Measurements from ENCODE around the gene C11orf97.

C11orf97 gene

DNA sequence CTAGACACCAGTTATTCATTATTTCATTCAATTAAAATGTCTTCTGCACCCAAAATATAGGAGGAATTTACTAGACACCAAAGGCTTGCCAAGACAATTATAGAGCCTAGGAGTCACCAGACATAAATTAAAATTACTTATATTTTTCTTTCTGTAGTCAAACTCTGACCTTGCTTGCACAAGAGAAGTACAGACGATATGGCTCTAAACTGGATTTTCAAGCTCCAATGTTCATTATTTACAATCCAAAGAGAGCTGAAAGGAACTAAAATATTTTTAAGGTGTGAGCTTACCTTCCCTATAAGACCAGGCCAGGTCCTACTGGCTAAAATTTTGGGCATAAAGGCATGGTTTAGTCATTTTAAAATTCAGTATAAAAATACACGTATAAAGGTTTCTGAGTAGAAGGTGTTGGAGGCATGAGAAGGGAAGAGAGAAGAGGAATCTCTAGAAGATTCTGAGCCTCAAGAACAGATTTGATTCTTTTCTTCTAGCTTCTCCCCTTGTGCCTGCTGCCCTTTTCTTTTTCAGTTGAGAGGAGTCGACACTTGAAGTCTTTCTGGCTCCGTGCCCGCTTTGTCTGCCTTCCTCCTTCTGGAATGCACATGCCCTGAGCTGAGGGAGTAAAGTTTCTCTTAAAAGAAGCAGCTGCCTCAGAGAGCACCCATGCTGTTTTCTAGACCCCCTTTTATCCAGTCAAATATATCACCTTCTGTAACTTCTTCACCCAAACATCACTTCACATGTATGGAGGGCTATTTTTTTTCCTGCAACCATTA lies 13.5 kb downstream of the C11orf97 start:
- TF ChIP-seq, protein P1, sequence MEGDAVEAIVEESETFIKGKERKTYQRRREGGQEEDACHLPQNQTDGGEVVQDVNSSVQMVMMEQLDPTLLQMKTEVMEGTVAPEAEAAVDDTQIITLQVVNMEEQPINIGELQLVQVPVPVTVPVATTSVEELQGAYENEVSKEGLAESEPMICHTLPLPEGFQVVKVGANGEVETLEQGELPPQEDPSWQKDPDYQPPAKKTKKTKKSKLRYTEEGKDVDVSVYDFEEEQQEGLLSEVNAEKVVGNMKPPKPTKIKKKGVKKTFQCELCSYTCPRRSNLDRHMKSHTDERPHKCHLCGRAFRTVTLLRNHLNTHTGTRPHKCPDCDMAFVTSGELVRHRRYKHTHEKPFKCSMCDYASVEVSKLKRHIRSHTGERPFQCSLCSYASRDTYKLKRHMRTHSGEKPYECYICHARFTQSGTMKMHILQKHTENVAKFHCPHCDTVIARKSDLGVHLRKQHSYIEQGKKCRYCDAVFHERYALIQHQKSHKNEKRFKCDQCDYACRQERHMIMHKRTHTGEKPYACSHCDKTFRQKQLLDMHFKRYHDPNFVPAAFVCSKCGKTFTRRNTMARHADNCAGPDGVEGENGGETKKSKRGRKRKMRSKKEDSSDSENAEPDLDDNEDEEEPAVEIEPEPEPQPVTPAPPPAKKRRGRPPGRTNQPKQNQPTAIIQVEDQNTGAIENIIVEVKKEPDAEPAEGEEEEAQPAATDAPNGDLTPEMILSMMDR (IDR thresholded peaks at IDR 0.05) = no peak
- intact Hi-C loops (cut with DNase I; ENCODE audit: low total_unique reads) = no loop called here
- H3K4me3 ChIP-seq = no peak overlapping the region
- no peaks in the 10 kb centered on the region for H3K9me3 ChIP-seq
- H3K27ac ChIP-seq = no peak overlapping the region
- no peaks in the 10 kb centered on the region for H3K36me3 ChIP-seq
- DNase-seq = peak in 1 of 2 donors; percentile 75
- no peaks in the 10 kb centered on the region for H3K4me1 ChIP-seq
- no peaks in the 10 kb centered on the region for H3K27me3 ChIP-seq

DNA sequence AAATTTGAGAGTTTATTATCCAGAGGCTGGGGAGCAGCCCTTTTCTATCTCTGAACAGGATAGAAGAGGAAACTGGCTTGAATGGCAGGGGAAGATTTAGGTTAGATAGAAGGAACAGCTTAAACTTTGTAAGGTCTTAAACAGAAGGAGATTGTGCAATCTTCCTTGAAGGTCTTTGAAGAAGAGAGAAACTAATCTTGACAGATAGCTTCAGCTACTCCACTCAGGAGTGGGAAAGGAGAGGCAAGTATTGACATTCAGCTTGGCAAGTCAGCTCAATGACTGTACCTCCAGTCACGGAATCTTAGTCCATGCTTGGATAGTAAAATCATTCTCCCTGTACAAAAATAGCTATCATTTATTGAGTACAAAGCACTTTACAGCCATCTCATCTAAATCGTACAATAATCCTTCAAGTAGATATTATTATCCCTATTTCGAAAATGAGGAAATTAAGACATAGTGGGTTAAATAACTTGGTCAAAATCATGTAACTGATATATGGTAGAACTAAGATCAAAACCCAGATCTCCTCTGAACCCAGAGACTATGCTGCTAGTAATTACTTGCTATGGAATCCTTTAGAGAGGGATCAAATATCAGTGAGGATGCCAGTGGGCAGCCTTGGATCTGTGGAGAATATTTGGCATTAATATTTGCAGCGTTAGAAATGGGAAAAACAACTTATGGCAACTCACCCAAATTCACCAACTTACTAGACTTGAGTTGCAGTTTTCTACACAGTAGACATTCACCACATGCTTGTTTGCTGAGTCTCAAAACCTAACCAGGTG lies 14.6 kb downstream of the C11orf97 start:
- no peak for DNase-seq
- Histone ChIP-seq H3K27ac (no peak overlapping the region), H3K27me3 (no peaks in the 10 kb centered on the region), H3K9me3 (no peaks in the 10 kb centered on the region), H3K4me1 (no peaks in the 10 kb centered on the region), H3K36me3 (no peaks in the 10 kb centered on the region), H3K4me3 (no peak overlapping the region)
- TF ChIP-seq, protein P1 (IDR thresholded peaks at IDR 0.05) = no peak
- intact Hi-C loops (cut with DNase I; ENCODE audit: low total_unique reads) = no loop called here

DNA sequence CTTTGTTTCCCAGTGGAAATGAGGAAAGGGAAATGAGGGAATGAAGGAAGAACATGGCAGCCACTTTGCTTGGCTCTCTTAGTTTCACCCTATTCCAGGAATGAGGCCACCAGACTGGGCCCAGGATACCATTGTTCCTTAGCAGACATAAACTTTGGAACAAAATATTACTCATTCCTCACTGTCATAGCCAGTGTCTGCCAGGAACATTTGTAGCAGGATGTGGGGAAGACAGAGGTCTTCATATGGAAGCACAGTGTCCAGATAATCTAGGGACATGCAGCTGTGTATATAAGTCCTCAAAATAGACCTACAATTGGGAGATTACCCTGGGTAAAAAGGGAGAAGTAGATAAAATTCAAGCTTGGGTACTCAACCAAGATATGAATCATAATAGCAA lies 16.3 kb downstream of the C11orf97 start:
- no peak for DNase-seq
- intact Hi-C loops (cut with DNase I; ENCODE audit: low total_unique reads) = no loop called here
- Histone ChIP-seq H3K27me3 (no peaks in the 10 kb centered on the region), H3K9me3 (no peaks in the 10 kb centered on the region), H3K4me1 (no peaks in the 10 kb centered on the region), H3K27ac (peak overlapping the region in 1 of 2 donors; percentile 17), H3K36me3 (no peaks in the 10 kb centered on the region), H3K4me3 (no peak overlapping the region)
- TF ChIP-seq, protein P1 (IDR thresholded peaks at IDR 0.05) = no peak

DNA sequence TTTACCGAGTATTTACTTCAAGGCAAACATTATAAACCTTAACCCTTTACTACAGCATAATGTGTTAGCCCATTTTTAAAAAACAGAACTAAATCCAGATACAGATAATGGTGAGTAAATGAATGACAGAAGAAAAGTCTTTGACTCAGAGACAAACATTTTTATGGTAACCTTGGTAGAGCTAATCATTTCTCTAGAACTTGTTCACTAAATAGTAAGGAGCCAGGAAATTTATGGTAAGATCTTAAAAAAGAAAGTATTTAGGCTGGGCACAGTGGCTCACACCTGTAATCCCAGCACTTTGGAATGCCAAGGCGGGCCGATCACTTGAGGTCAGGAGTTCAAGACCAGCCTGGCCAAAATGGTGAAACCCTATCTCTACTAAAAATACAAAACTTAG lies 19.9 kb downstream of the C11orf97 start:
- Histone ChIP-seq H3K4me3 (no peak overlapping the region), H3K4me1 (peaks cover 0 to 10% (median 2%) of the 10 kb centered on the region in 4 donors), H3K27ac (peak overlapping the region in 1 of 2 donors; percentile 61), H3K27me3 (no peaks in the 10 kb centered on the region), H3K9me3 (no peaks in the 10 kb centered on the region), H3K36me3 (no peaks in the 10 kb centered on the region)
- TF ChIP-seq, protein P1 (IDR thresholded peaks at IDR 0.05) = no peak
- DNase-seq = no peak
- intact Hi-C loops (cut with DNase I; ENCODE audit: low total_unique reads) = no loop called here

DNA sequence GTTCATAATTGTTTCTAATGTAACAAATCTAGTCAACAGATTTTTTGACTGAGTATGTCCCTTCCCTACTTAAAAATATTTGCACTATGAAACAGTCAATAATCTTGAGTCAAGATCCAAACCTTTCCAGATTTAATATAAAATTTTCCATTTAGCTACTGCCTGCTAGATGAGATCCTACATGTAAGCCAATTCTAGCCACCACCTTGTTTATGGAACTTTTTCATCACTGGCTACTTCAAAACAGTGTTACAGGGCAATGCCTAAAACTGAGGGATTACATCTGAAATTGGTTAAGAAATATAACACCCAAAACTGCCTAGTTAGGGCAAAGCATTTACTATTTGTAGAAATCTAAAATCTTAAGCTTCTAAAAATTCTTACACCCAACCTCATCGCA lies 20.9 kb downstream of the C11orf97 start:
- H3K4me3 ChIP-seq = no peak overlapping the region
- no peaks in the 10 kb centered on the region for H3K27me3 ChIP-seq
- H3K4me1 ChIP-seq = peaks cover 0 to 15% (median 4%) of the 10 kb centered on the region in 4 donors
- DNase-seq = no peak
- H3K27ac ChIP-seq = peak overlapping the region; percentile 36 to 61
- TF ChIP-seq, protein P1 (IDR thresholded peaks at IDR 0.05) = no peak
- intact Hi-C loops (cut with DNase I; ENCODE audit: low total_unique reads) = no loop called here
- no peaks in the 10 kb centered on the region for H3K9me3 ChIP-seq
- H3K36me3 ChIP-seq = no peaks in the 10 kb centered on the region
